Ascending aorta (tissue), 2 donors: ENCODE results near the gene PLEK. TPM values are rescaled to one million over a fixed set of nuclear protein-coding genes. Genes with fewer than 3 reads are reported as not detected.

Experiments used
- DNase-seq, 2 donors: peaks; one replicate each; pipeline ENCODE4 v3.0.0-alpha.2; 2019; ENCODE audit warnings: low spot score in 2 of 2
- H3K27ac ChIP-seq, 2 donors: fragments of 200-600 bp; sonication (generic); one replicate each; pipeline ENCODE4 v1.5.1; 2016 to 2017; ENCODE audit warnings: mild to moderate bottlenecking in 1 of 2
- H3K27me3 ChIP-seq: fragments of 200-600 bp; sonication (generic); one replicate; pipeline ENCODE4 v1.5.1; 2017
- H3K36me3 ChIP-seq, 2 donors: fragments of 200-600 bp; sonication (generic); one replicate each; pipeline ENCODE4 v1.5.1; 2016
- H3K4me1 ChIP-seq, 2 donors: fragments of 200-600 bp; sonication (generic); one replicate each; pipeline ENCODE4 v1.5.1; 2016 to 2017; ENCODE audit warnings: mild to moderate bottlenecking in 1 of 2
- H3K4me3 ChIP-seq, 2 donors: fragments of 200-600 bp; sonication (generic); one replicate each; pipeline ENCODE4 v1.5.1; 2016 to 2017; ENCODE audit warnings: mild to moderate bottlenecking in 1 of 2
- H3K9me3 ChIP-seq, 2 donors: fragments of 200-600 bp; sonication (generic); one replicate each; pipeline ENCODE4 v1.5.1; 2016
- intact Hi-C: fragments of 100-400 bp; cut with DNase I; formaldehyde crosslinking; loops from one replicate; pipeline ENCODE4 v1.15.1; 2023
- total RNA-seq: library from RNA; depleted of rRNA; stranded (reverse); fragments of >200 nt; gene quantifications from one replicate; pipeline ENCODE4 v1.1.0, GENCODE V29; 2016
- TF ChIP-seq, protein P1 (sequence below), 3 experiments: fragments of 200-600 bp in 2 of 3; fragments of 450-650 bp in 1 of 3; sonication (generic) in 2 of 3; IDR thresholded peaks; one replicate each; pipeline ENCODE4 v1.5.1; 2016 to 2019; ENCODE audit warnings: antibody characterized with exemption in 3 of 3, mild to moderate bottlenecking in 1 of 3, moderate library complexity in 1 of 3

Gene PLEK, protein sequence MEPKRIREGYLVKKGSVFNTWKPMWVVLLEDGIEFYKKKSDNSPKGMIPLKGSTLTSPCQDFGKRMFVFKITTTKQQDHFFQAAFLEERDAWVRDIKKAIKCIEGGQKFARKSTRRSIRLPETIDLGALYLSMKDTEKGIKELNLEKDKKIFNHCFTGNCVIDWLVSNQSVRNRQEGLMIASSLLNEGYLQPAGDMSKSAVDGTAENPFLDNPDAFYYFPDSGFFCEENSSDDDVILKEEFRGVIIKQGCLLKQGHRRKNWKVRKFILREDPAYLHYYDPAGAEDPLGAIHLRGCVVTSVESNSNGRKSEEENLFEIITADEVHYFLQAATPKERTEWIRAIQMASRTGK
- 1.5 TPM for total RNA-seq

DNA sequence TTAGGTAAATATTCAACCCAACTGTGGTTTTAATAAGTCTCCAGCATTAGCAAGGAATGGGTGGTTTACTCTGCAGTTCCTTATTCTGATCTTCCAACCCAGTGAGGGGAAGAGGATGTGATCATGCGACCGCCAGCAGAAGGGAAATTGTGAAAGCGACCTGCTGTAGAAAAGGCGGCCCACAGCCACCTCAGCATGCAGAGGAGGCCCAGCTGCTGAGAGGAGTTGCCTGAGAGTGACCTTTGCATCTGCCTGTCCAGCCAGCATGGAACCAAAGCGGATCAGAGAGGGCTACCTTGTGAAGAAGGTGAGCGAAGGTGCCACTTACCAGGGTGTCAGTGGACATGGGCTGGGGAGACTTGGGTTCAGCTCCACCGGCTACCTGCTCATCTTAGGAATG lies at the start of gene PLEK:
Gene PLEK, plus strand, starts transcription at position 196 of the 400 bp plus-strand sequence. Its CDS starts 70 bp downstream, at position 266.
- peak within 1 kb of the TSS in 1 of 2 donors; percentile 13 for H3K27ac ChIP-seq
- peak within 1 kb of the TSS in 1 of 2 donors; percentile 49 for H3K4me3 ChIP-seq
- H3K36me3 ChIP-seq, result no peaks in the 10 kb centered on the region
- peaks cover 0 to 2% of the 10 kb centered on the region in 2 donors for H3K4me1 ChIP-seq
- TF ChIP-seq, protein P1, sequence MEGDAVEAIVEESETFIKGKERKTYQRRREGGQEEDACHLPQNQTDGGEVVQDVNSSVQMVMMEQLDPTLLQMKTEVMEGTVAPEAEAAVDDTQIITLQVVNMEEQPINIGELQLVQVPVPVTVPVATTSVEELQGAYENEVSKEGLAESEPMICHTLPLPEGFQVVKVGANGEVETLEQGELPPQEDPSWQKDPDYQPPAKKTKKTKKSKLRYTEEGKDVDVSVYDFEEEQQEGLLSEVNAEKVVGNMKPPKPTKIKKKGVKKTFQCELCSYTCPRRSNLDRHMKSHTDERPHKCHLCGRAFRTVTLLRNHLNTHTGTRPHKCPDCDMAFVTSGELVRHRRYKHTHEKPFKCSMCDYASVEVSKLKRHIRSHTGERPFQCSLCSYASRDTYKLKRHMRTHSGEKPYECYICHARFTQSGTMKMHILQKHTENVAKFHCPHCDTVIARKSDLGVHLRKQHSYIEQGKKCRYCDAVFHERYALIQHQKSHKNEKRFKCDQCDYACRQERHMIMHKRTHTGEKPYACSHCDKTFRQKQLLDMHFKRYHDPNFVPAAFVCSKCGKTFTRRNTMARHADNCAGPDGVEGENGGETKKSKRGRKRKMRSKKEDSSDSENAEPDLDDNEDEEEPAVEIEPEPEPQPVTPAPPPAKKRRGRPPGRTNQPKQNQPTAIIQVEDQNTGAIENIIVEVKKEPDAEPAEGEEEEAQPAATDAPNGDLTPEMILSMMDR (IDR thresholded peaks at IDR 0.05), result no peak
- no peaks in the 10 kb centered on the region for H3K27me3 ChIP-seq
- DNase-seq, result peak; percentile 50 to 77
- no peaks in the 10 kb centered on the region for H3K9me3 ChIP-seq
- intact Hi-C loops, result no loop called here

DNA sequence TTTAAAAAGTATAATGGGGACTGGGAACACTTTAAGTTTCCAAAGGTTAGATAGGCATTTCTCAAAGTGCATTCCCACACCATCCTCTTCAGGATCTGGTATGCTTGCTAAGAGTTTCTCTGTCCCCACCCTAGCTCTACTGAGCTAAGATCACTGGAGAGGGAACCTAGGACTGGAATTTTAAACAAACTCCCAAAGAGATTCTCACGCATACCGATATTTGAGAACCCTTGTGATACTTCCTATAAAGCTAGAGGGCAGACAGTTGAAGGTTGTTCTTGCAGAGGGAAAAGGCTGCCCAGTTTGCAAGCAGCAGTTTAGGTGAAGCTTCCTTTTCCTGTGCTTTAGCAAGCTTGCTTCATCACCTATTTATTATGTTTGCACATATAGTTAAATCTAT lies 49.0 kb upstream of the PLEK start:
- Histone ChIP-seq H3K4me3 (no peak overlapping the region), H3K9me3 (no peaks in the 10 kb centered on the region), H3K4me1 (peaks cover 0 to 7% of the 10 kb centered on the region in 2 donors), H3K36me3 (peaks cover 0 to 17% of the 10 kb centered on the region in 2 donors), H3K27me3 (no peaks in the 10 kb centered on the region), H3K27ac (no peak overlapping the region)
- DNase-seq, result no peak
- TF ChIP-seq, protein P1 (IDR thresholded peaks at IDR 0.05), result no peak
- intact Hi-C loops, result loop anchor here (5.0 kb wide), 1 partner anchor 121 kb away; no protein-coding TSS in a partner anchor

DNA sequence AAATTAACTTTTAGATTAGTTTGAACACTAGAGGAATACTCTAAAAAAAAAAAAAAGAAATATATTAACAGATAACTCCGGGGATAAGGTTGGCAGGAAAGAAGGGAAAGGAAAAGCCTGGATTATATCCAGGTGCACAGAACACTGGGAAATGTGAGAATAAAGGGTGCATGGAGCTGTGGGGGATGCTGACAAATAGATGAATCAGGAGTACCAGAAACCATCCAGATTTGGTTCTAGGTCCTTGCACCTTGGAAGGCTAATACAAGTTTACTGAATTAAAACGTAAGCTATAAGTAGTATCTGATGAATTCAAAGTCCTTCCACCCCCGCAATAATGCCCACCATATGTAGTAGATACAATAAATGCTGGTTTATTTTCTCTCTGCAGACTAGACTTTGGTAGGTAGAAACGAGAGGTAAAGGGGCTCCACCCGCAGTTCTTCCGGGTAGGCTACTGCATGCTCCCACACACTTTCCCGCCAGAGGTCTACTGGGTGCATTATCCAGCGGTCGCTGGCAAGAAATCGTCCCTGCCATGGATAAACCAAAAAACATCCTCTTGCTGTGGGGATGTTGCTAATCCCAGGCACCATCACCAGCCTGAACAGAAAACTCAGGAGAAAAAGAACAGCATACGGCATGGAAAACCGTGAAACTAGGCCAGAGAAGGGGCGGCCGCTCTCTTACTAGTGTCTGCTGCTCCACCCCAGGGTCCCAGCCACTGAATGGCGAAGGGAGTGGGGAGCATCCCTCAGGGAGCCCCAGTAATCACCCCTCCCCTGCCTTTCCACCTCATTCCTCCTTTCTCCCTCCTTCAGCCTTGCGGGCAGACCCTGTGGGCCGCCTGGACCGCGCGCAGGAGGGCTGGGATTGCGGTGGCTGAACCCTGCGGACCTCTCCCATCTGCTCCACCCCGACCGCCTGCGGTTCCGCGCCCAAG lies 46.8 kb upstream of the PLEK start:
- TF ChIP-seq, protein P1 (IDR thresholded peaks at IDR 0.05), result no peak
- intact Hi-C loops, result loop anchor here (2.0 to 5.0 kb wide), 2 partner anchors 67 to 119 kb away; no protein-coding TSS in a partner anchor
- no peaks in the 10 kb centered on the region for H3K27me3 ChIP-seq
- peak overlapping the region; percentile 94 to 95 for H3K27ac ChIP-seq
- H3K9me3 ChIP-seq, result no peaks in the 10 kb centered on the region
- peaks cover 0 to 17% of the 10 kb centered on the region in 2 donors for H3K36me3 ChIP-seq
- peaks cover 0 to 7% of the 10 kb centered on the region in 2 donors for H3K4me1 ChIP-seq
- H3K4me3 ChIP-seq, result peak overlapping the region; percentile 68 to 90
- DNase-seq, result peak in 1 of 2 donors; percentile 64

DNA sequence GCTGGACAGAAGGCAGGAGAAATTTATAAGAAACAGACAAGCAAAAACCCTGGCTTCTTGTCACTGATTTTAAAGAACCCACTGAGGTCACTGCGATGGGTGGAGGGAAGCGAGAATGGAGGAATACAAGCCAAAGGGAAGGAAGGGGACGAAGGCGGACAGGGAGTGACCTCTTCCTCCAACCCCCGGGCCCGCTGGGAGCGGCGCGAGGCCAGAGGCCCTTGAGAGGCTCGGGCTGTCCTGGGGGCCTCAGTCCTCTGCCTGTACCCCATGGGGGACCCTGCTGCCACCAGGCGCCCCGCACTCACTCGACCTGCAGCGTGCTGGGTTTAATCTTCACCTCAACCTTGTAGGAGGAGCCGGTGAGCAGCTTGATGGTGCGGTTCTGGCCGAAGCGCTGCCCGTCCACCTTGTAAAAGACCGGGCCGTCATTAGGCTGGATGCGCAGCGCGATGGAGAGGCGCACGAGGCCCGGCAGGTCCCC lies 46.1 kb upstream of the PLEK start:
- no peaks in the 10 kb centered on the region for H3K9me3 ChIP-seq
- peaks cover 0 to 17% of the 10 kb centered on the region in 2 donors for H3K36me3 ChIP-seq
- H3K4me1 ChIP-seq, result peaks cover 0 to 7% of the 10 kb centered on the region in 2 donors
- no peaks in the 10 kb centered on the region for H3K27me3 ChIP-seq
- H3K4me3 ChIP-seq, result peak overlapping the region; percentile 68 to 90
- intact Hi-C loops, result loop anchor here (2.0 to 5.0 kb wide), 2 partner anchors 68 to 118 kb away; no protein-coding TSS in a partner anchor
- peak overlapping the region; percentile 94 to 95 for H3K27ac ChIP-seq
- peak in 1 of 2 donors; percentile 63 for DNase-seq
- TF ChIP-seq, protein P1 (IDR thresholded peaks at IDR 0.05), result no peak
